Raji (cell line): Measurements from ENCODE around the gene NMRK2.
A peak's percentile ranks its signal among the peaks of the same experiment; 100 is the strongest.

Experiments used
- POLR2A ChIP-seq: IDR thresholded peaks from 2 replicates; pipeline ENCODE4 v1.6.1; 2011; ENCODE audit warnings: low read depth, low read length, control low read depth; ENCODE audit not compliant: insufficient read depth

The NMRK2 gene

DNA sequence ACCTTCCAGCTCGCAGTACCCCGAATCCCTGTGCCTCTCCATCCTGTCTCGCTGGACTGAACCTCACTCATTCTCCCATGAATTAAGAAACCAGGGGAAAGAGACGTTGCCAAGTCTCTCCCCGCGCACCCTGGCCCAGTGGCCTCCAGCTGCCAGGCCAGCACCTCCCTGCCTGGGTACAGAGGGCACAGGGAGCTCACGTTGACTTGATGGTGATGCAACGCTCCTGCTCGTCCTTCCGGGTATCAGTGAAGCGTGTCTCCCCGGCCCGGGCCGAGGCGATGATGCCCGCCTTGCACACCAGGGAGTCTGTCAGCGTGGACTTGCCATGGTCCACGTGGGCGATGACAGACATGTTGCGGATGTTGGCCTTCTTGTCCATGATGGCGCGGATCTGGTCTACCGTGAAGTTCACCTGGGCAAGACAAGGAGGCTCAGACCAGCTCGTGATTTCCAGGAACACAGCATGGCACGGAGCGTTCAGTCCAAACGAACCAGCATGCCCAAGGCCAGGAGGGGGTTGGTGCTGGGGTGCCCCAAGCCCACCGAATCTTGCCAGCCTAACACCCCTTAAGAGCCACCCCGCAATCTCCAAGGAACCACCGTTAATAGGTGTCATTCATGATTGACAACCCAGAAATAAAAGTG lies 51.2 kb downstream of the NMRK2 start:
- peak; percentile 13; the same call in 1 of the 2 replicates for TF ChIP-seq POLR2A

DNA sequence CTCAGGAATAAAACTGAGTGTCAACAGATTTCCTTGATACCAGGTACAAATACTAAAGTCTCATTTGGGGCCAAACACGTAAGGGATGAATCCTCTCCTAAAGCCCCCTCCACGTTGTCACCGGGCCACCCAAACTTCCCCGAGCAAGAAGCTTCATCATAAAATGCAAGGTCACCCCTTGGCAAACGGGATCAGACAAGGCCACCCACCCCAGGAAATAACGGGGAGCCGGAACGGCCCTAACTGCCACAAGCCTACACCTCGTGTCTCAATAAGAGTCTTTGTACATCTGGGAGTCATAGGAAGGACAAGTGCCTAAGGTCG lies 51.7 kb downstream of the NMRK2 start:
- no peak for TF ChIP-seq POLR2A

DNA sequence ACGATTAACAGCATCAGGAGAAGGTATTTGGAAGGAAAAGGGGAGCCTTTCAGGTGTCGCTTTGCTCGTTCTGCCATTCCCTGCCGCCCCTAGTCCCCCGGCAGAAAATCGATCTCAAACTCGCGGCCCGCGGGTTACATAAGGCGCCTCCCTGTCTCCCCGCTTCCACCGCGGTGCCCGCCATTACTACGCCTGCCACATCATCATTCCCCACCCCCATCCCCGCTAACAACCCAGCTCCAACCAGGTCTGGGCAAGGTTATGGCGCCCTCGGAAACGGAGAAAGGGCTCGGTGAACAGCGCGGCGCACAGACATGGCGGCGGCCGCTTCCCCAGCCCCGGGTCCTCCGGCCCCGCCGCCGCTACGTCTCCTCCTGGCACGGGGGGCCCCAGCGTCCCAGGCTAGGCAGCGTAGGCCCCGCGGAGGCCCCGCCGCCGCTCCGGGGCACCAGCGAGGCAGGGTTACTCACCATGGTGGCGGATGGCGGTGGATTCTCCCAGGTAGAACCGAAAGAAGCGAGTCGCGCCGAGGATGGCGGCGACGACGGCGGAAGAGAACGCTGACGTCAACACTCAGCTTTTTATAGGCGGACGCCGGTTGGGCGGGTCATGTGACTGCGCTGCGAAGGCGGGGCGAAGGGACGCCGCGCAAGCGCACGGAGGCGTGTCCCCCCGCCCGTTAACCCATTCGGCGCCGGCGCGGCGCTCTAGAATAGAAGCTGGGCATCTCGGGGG lies 52.2 kb downstream of the NMRK2 start, which contains the start of gene EEF2:
Gene EEF2, minus strand, starts transcription at position 556 of the 735 bp plus-strand sequence. Its CDS starts 83 bp downstream, at position 473.
- TF ChIP-seq POLR2A = peak; percentile 99

DNA sequence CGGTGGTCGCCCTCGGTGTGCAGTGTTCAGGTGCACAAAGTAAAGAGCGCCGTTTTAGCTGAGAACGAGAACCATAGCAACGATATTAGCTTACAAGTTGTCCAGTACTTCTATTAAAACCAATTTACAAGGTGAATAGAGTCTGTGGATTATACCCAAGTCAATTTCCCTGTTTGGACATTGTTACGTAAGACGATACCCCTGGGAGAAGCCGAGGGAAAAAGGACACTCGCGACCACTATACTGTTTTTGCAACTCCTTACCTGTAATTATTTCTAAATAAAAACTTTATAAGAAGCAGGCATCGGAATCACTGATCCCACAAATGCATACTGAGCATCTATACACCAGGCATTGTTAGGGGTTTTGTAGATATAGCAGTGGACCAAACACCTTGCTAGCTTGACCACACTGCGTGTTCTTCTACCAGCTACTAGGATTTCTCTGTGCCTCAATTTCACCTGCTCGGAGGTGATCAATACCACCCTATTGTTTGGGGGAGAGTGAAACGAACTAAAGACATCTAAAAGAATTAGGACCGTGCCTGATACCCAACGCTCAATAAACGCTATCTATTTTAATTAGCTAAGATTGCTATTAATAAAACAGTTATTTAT lies 52.9 kb downstream of the NMRK2 start:
- TF ChIP-seq POLR2A = no peak

- TF ChIP-seq POLR2A = no peak
Observed at GRCh38 chr19:3986260-3987041, 53.6 kb downstream of the NMRK2 start.

GRCh38 chr19:3987619-3988371 lies 54.9 kb downstream of the NMRK2 start:
- TF ChIP-seq POLR2A = peak; percentile 7; the same call in 1 of the 2 replicates

GRCh38 chr19:3990815-3991117 lies 57.9 kb downstream of the NMRK2 start:
- no peak for TF ChIP-seq POLR2A
